Caco-2 (cell line): ENCODE results near the gene UBE2H. TPM values are rescaled to one million over a fixed set of nuclear protein-coding genes. Genes with fewer than 3 reads are reported as not detected.

Experiments used
- BruUV-seq: library from RNA; stranded (reverse); fragments of 400-500 nt; replicated peaks from 2 replicates; lab custom pipeline; 2021; lab: Mats Ljungman, UMichigan
- CTCF ChIA-PET: fragments of 300-600 bp; sonication (Branson Sonifier 250); formaldehyde crosslinking; loops from one replicate; lab custom pipeline; 2022; ENCODE audit warnings: antibody characterized with exemption; lab: Charles Lee
- POLR2A ChIA-PET: fragments of 300-600 bp; sonication (Branson Sonifier 250); formaldehyde crosslinking; loops from one replicate; lab custom pipeline; 2022; ENCODE audit warnings: antibody characterized with exemption; lab: Charles Lee
- DNase-seq, 2 experiments: peaks; one replicate each; pipeline versions ENCODE4 v3.0.0 to v3.0.0-alpha.2; 2020 to 2022
- H3K27me3 ChIP-seq: replicated peaks from 2 replicates; pipeline ENCODE4 v1.6.0; 2011; ENCODE audit warnings: low read length; ENCODE audit not compliant: control insufficient read depth, insufficient read depth
- H3K36me3 ChIP-seq: 2 replicates; pipeline ENCODE4 v1.5.1; 2011; ENCODE audit warnings: low read length; ENCODE audit not compliant: control insufficient read depth, insufficient read depth
- H3K4me1 ChIP-seq: fragments of 250-450 bp; sonication (Bioruptor Pico); 2 replicates; pipeline ENCODE4 v1.5.1; 2020; ENCODE audit warnings: mild to moderate bottlenecking
- H3K4me3 ChIP-seq: 2 replicates; pipeline ENCODE4 v1.5.1; 2011; ENCODE audit warnings: low read depth, mild to moderate bottlenecking, control low read depth, low read length
- H3K9me3 ChIP-seq: fragments of 250-450 bp; sonication (Bioruptor Pico); 2 replicates; pipeline ENCODE4 v1.5.1; 2020; ENCODE audit warnings: mild to moderate bottlenecking, moderate library complexity
- H3K27ac Mint-ChIP-seq: one replicate; pipeline ENCODE4 v1.8.0; 2022; ENCODE audit warnings: mixed read lengths; ENCODE audit not compliant: unreplicated experiment
- H3K27me3 Mint-ChIP-seq: one replicate; pipeline ENCODE4 v1.8.0; 2022; ENCODE audit warnings: mixed read lengths; ENCODE audit not compliant: insufficient read depth, unreplicated experiment
- H3K36me3 Mint-ChIP-seq: one replicate; pipeline ENCODE4 v1.8.0; 2022; ENCODE audit warnings: mild to moderate bottlenecking, mixed read lengths; ENCODE audit not compliant: insufficient read depth, unreplicated experiment
- H3K4me1 Mint-ChIP-seq: one replicate; pipeline ENCODE4 v1.8.0; 2022; ENCODE audit warnings: low read depth, mixed read lengths; ENCODE audit not compliant: unreplicated experiment
- H3K4me3 Mint-ChIP-seq: one replicate; pipeline ENCODE4 v1.8.0; 2022; ENCODE audit warnings: mild to moderate bottlenecking, moderate library complexity, mixed read lengths; ENCODE audit not compliant: unreplicated experiment
- H3K9me3 Mint-ChIP-seq: one replicate; pipeline ENCODE4 v1.8.0; 2022; ENCODE audit warnings: mixed read lengths; ENCODE audit not compliant: unreplicated experiment
- CTCF ChIP-seq, 2 experiments: fragments of 200-600 bp in 1 of 2; IDR thresholded peaks; 1 replicate in 1 of 2; 2 replicates in 1 of 2; pipeline versions ENCODE4 v1.5.1 to v1.8.0; 2011 to 2022; ENCODE audit warnings: antibody characterized with exemption in 1 of 2, control low read depth in 1 of 2, inconsistent platforms in 1 of 2, low read depth in 1 of 2, low read length in 1 of 2, mild to moderate bottlenecking in 1 of 2, moderate library complexity in 1 of 2; ENCODE audit not compliant: insufficient read depth in 1 of 2, severe bottlenecking in 1 of 2, unreplicated experiment in 1 of 2
- intact Hi-C: fragments of 100-400 bp; cut with micrococcal nuclease; formaldehyde crosslinking; loops from one replicate; pipeline ENCODE4 v1.10.0; 2022; ENCODE audit not compliant: unreplicated experiment
- total RNA-seq: library from RNA; stranded (reverse); gene quantifications from 2 replicates; pipeline ENCODE4 v1.2.3, GENCODE V29; 2022

The UBE2H gene
- total RNA-seq, 1 experiment from 2014 or later, result 35.7 TPM

DNA sequence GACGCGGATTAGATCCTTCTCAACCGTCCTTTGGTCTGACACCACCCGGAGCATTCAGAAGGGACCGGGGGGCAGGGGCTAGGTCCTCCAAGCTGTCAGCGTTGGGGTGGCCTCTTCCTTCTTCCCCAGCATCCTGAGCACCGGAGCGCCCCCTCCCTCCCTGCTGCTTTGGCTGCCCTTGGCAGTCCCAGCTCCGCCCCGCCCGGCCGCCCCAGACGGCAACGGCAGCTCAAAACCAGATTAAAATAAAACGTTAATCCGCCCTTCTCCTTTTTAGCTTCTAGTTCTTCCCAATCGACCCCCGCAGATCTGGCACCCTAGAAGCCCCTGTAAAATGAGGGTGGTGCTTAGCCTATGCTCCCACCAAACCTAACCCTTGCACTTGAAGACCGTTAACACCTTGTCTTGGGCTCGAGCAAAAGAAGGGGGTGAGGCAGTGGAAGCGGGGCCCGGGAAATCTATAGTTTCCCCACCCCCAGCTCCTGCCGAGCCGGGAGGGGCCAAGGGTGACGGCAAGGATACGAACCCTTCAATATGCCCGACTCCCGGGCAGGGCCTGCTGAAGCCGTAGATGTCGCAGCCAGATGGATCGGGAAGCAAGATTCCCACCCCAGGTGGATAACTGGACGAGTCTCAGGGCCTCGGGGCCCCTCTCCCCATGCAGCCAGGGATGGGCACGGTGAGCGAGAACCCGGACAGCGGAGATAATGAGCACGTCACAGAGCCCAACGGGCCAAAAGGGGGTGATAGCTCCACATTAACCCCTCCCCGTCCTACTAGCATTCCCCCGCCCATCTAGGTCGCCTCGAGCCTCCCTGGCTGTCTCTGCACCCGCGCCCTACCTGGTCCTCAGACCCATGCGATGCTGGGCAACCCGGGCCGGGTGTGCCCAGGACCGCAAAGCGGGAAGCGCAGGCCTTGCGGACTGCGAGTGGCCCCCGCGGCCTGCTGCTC lies 171.5 kb downstream of the UBE2H start:
- no peaks in the 10 kb centered on the region for H3K9me3 Mint-ChIP-seq
- H3K4me3 Mint-ChIP-seq, result peak overlapping the region; percentile 81
- H3K27me3 Mint-ChIP-seq, result no peaks in the 10 kb centered on the region
- peaks cover 12% of the 10 kb centered on the region for H3K4me1 ChIP-seq
- no peak for TF ChIP-seq CTCF (IDR thresholded peaks at IDR 0.05; ENCODE audit: insufficient read depth in 1 of 2, low read depth in 1 of 2, low read length in 1 of 2, severe bottlenecking in 1 of 2, unreplicated experiment in 1 of 2)
- intact Hi-C loops, result loop anchor here (1.0 to 5.0 kb wide), 2 partner anchors 44 to 231 kb away; no protein-coding TSS in a partner anchor
- ChIA-PET POLR2A (interaction anchor here (1.1 to 1.9 kb wide), 2 partner anchors 29 to 44 kb away, joined by 3 to 13 read pairs; no protein-coding TSS in a partner anchor), CTCF (interaction anchor here (0.6 to 1.5 kb wide), 2 partner anchors 16 to 44 kb away, joined by 4 to 7 read pairs; no protein-coding TSS in a partner anchor)
- H3K4me3 ChIP-seq, result peak overlapping the region; percentile 84
- H3K4me1 Mint-ChIP-seq, result peaks cover 6% of the 10 kb centered on the region
- H3K27ac Mint-ChIP-seq, result peak overlapping the region; percentile 80
- no peaks in the 10 kb centered on the region for H3K9me3 ChIP-seq
- peak; percentile 61 to 62 for DNase-seq
- H3K27me3 ChIP-seq, result no peaks in the 10 kb centered on the region
- peaks cover 8% of the 10 kb centered on the region for H3K36me3 Mint-ChIP-seq
- no peaks in the 10 kb centered on the region for H3K36me3 ChIP-seq
- BruUV-seq, result no TSS peak

Other genes starting within 250 kb of the UBE2H start
- gene ZC3HC1, start 98.4 kb upstream of the UBE2H start, total RNA-seq, result 22.7 and 26.9 TPM in 2 replicates
- gene KLHDC10, start 117.6 kb upstream of the UBE2H start, total RNA-seq, result 20.3 and 22.3 TPM in 2 replicates